Psoas muscle (tissue), 8 donors: ENCODE measurements around the gene VWA5B1. TPM values are rescaled to one million over a fixed set of nuclear protein-coding genes. Genes with fewer than 3 reads are reported as not detected.
"Not testable (repeated sequence)": the region's sequence is repeated elsewhere in the genome, so short reads cannot be mapped to it uniquely, and the experiment has no call there.

Source experiments
- ATAC-seq, 4 donors: fragments of 200-7000 bp; cut with Tn5 transposase; one replicate each; pipeline ENCODE4 v1.9.1; 2020; ENCODE audit warnings: moderate library complexity in 3 of 4, mild to moderate bottlenecking in 2 of 4
- DNase-seq, 2 donors: peaks; one replicate each; pipeline ENCODE4 v3.0.0-alpha.2; 2020
- H3K27ac ChIP-seq: fragments of 200-600 bp; one replicate; pipeline ENCODE4 v1.8.0; 2022
- H3K27me3 ChIP-seq, 3 donors: fragments of 200-600 bp in 1 of 3; one replicate each; pipeline versions ENCODE4 v1.6.1 to v1.8.0; 2013 to 2022; ENCODE audit warnings: low read length in 2 of 3, mild to moderate bottlenecking in 2 of 3, moderate library complexity in 1 of 3; ENCODE audit not compliant: insufficient read depth in 3 of 3
- H3K36me3 ChIP-seq, 2 donors: fragments of 200-600 bp in 1 of 2; one replicate each; pipeline versions ENCODE4 v1.6.1 to v1.8.0; 2013 to 2022; ENCODE audit warnings: low read depth in 1 of 2, mild to moderate bottlenecking in 1 of 2, moderate library complexity in 1 of 2; ENCODE audit not compliant: insufficient read depth in 1 of 2
- H3K4me1 ChIP-seq: fragments of 200-600 bp; one replicate; pipeline ENCODE4 v1.8.0; 2022
- H3K4me3 ChIP-seq: fragments of 200-600 bp; one replicate; pipeline ENCODE4 v1.8.0; 2022; ENCODE audit warnings: mild to moderate bottlenecking
- H3K9me3 ChIP-seq: fragments of 200-600 bp; one replicate; pipeline ENCODE4 v1.8.0; 2022
- WGBS, 3 donors: extraction: QIAGEN DNeasy Blood & Tissue Kit; methylation state at CpG; one replicate each; pipeline versions ENCODE4 v1.1.6 to v1.1.7; 2013; 5-methylcytosine and 5-hydroxymethylcytosine counted together
- intact Hi-C, 2 donors: fragments of 100-400 bp; cut with DNase I; formaldehyde crosslinking; loops; one replicate each; pipeline versions ENCODE4 v1.11.0 to v1.14.2; 2022
- polyA plus RNA-seq, 3 donors: library from polyadenylated mRNA; stranded (reverse); fragments of 200-250 nt; gene quantifications; one replicate each; pipeline ENCODE4 v1.2.3, GENCODE V29; 2013
- total RNA-seq, 4 donors: library from RNA; stranded (reverse); fragmentation: NEBNext Ultra II Directional in 2 of 4; extraction: Animal tissue kit (Norgen Biotek cat#: 25700) in 2 of 4; gene quantifications; one replicate each; pipeline versions ENCODE4 v1.2.1 to v1.2.4, GENCODE V29; 2021 to 2023
- TF ChIP-seq, protein P1 (sequence below): fragments of 200-600 bp; IDR thresholded peaks from one replicate; pipeline ENCODE4 v1.8.0; 2022; ENCODE audit warnings: antibody characterized with exemption
- donor health status: healthy with polysubstance abuse.
- donor health status: DM: no; HTN: no; CAD: no; lungs with moderate emphysema.
- donor health status: Bipolar disorder and iron deficiency.
- donor health status: healthy.
- donor health status: DM: yes; HTN: yes; CAD: no.
- donor health status: DM: no; HTN: no; CAD: no.
- donor health status: DM: no; HTN: no; CAD: no.
- donor health status: DM: yes; HTN: yes; CAD: no.

VWA5B1 gene
- total and polyA plus RNA-seq, 7 donors: under 0.01 to 0.17 (median 0.12) TPM; not detected in 4

DNA sequence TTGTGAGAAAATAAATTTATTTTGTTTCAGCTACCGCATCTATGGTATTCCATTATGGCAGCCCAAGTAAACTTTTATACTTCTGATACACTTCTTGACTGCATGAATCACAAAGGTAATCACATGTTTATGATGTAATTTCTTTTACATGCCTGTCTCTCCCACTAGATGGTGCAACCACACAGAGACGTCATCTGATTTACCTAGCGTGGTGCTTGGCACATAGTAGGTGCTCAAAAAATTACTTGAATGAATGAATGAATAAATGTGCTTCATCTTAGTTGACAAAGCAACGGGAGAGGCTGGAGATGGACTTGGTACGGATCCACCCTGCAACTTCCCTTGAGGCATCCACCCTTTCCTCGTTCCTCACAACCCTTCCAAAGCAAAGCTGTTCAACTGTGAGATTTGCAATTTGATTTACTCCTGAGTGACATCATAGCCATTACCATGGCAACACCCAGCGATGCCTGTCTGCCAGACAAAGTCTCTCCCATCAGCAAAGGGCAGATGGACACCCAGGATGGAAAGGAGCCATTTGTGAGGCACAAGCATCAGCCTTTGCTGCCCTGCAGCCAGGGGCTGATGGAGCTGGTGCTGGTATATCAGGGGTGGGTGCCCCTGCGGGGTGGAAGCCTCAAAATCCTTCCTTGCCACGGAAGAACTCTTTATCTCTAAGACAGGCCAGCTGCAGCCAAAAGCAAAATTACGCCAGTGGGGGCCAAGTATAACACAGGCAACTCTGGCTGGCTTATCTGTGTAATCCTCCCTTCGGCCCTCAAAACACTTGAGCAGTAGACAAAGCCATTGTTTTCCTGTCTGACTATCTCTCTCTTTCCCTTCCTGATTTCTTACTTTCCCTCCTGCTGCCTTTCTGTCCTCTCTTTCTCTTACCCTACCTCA lies 18.9 kb upstream of the VWA5B1 start:
- WGBS, 3 donors: 58 to 63% (median 60%) methylated on average over 11 of the region's 11 CpGs
- Histone ChIP-seq H3K9me3 (no peaks in the 10 kb centered on the region), H3K4me3 (no peak overlapping the region), H3K4me1 (no peaks in the 10 kb centered on the region), H3K27me3 (no peaks in the 10 kb centered on the region), H3K27ac (no peak overlapping the region), H3K36me3 (no peaks in the 10 kb centered on the region)
- ATAC-seq: no peak
- TF ChIP-seq, protein P1, sequence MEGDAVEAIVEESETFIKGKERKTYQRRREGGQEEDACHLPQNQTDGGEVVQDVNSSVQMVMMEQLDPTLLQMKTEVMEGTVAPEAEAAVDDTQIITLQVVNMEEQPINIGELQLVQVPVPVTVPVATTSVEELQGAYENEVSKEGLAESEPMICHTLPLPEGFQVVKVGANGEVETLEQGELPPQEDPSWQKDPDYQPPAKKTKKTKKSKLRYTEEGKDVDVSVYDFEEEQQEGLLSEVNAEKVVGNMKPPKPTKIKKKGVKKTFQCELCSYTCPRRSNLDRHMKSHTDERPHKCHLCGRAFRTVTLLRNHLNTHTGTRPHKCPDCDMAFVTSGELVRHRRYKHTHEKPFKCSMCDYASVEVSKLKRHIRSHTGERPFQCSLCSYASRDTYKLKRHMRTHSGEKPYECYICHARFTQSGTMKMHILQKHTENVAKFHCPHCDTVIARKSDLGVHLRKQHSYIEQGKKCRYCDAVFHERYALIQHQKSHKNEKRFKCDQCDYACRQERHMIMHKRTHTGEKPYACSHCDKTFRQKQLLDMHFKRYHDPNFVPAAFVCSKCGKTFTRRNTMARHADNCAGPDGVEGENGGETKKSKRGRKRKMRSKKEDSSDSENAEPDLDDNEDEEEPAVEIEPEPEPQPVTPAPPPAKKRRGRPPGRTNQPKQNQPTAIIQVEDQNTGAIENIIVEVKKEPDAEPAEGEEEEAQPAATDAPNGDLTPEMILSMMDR: no peak
- no peak for DNase-seq
- intact Hi-C loops: no loop called here

DNA sequence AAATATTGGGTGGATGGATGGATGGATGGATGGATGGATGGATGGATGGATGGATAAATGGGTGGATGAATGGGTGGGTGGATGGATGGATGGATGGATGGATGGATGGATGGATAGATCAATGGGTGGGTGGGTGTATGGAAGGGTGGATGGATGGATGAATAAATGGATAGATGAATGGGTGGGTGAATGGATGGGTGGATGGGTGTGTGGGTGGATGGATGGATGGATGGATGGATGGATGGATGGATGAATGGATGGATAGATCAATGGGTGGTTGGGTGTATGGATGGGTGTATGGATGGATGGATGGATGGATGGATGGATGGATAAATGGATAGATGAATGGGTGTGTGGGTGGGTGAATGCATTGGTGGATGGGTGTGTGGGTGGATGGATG lies 17.0 kb upstream of the VWA5B1 start:
- H3K27ac ChIP-seq, H3K27me3 ChIP-seq, intact Hi-C loops, H3K4me1 ChIP-seq, ATAC-seq, H3K36me3 ChIP-seq, DNase-seq, H3K9me3 ChIP-seq, H3K4me3 ChIP-seq: not testable (repeated sequence)

DNA sequence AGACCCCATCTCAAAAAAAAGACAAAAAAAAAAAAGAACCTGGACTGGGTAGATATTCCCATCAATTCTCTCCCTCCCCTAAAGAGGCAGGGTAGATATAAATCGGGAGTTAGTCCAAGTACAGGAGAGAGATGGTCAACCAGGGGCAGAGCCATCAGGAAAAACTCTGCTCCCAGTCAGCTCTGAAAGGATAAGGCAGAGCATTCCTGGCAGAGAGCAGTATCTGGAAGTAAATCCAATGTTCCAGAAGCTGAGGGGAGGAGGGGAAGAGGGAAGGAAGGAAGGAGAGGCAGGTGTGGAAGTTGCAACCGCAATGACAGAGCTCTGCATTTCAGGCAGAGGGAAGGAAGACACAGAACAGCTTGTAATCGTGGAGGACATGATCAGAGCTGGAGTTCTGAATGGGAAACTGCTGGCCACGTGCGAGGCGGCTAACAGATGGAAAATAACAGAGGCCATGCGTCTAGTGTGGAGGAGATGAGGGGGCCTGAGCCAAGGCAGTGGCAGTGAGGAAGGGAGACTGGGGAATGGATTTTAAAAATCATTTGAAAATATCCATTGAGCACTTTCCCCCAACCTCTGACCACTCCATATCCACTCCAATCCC lies 15.3 kb upstream of the VWA5B1 start:
- Histone ChIP-seq H3K4me3 (no peak overlapping the region), H3K9me3 (no peaks in the 10 kb centered on the region), H3K27me3 (no peaks in the 10 kb centered on the region), H3K4me1 (no peaks in the 10 kb centered on the region), H3K27ac (no peak overlapping the region), H3K36me3 (no peaks in the 10 kb centered on the region)
- 40 to 62% (median 56%) methylated on average over 6 to 7 of the region's 7 CpGs for WGBS, 3 donors
- ATAC-seq: no peak
- DNase-seq: no peak
- intact Hi-C loops: no loop called here
- TF ChIP-seq, protein P1: no peak

DNA sequence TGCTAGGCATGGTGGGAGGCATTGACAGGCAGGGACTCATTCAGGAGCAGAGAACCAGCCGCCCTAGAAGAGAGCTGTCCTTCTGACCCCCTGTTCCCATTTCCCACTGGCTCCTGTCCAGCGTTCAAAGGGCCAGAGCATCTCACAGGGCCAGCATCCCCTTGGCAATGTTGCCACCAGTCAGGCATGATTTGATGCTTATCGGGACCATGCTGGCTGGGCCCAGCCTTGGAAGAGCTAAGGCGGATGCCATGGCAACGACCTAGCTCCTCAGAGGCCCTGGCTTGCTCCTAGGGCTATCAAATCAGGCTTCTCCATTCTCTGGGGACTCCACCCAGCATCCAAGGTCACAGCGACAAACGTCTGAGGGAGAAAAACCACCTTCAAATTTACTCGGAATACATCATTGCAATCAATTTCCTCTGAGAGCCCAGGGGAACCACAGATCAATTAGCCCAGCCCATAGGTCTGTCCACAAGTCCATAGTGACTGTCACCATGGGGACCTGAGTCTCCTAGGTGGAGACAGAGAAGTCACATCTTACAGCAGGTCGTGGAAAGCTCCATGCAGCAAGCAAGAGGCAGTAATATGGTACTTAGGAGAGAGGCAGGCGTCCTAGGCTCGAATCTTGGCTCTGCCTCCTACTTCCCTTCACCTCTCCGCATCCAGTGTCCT lies 14.1 kb upstream of the VWA5B1 start:
- TF ChIP-seq, protein P1: no peak
- WGBS, 3 donors: 78 to 79% (median 79%) methylated on average over 12 of the region's 12 CpGs
- Histone ChIP-seq H3K4me1 (peaks cover 1% of the 10 kb centered on the region), H3K4me3 (no peak overlapping the region), H3K9me3 (no peaks in the 10 kb centered on the region), H3K27me3 (no peaks in the 10 kb centered on the region), H3K36me3 (no peaks in the 10 kb centered on the region), H3K27ac (no peak overlapping the region)
- intact Hi-C loops: no loop called here
- ATAC-seq (no peak), DNase-seq (no peak)

DNA sequence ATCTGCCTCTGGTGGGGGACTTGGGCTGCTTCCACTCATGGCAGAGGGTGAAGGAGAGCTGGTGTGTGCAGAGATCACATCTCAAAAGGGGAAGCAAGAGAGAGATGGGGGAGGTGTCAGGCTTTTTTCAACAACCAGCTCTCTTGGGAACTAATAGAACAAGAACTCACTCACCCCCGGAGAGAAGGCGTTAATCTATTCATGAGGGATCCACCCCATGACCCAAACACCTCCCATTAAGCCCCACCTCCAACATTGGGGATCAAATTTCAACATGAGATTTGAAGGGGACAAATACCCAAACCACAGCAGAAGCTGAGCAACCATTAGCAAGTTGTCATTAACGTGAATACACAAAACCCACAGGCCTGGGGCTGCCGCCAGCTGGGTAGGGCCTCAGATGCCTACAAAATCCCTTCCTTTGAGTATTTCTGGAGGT lies 12.0 kb upstream of the VWA5B1 start:
- Histone ChIP-seq H3K27ac (no peak overlapping the region), H3K4me1 (peaks cover 9% of the 10 kb centered on the region), H3K9me3 (no peaks in the 10 kb centered on the region), H3K4me3 (no peak overlapping the region), H3K27me3 (no peaks in the 10 kb centered on the region), H3K36me3 (no peaks in the 10 kb centered on the region)
- ATAC-seq (no peak), DNase-seq (no peak)
- TF ChIP-seq, protein P1: no peak
- intact Hi-C loops: no loop called here
- WGBS, 3 donors: 61 to 68% (median 68%) methylated on average over 4 of the region's 4 CpGs
